ENCODE results near the gene EFS.

DNA sequence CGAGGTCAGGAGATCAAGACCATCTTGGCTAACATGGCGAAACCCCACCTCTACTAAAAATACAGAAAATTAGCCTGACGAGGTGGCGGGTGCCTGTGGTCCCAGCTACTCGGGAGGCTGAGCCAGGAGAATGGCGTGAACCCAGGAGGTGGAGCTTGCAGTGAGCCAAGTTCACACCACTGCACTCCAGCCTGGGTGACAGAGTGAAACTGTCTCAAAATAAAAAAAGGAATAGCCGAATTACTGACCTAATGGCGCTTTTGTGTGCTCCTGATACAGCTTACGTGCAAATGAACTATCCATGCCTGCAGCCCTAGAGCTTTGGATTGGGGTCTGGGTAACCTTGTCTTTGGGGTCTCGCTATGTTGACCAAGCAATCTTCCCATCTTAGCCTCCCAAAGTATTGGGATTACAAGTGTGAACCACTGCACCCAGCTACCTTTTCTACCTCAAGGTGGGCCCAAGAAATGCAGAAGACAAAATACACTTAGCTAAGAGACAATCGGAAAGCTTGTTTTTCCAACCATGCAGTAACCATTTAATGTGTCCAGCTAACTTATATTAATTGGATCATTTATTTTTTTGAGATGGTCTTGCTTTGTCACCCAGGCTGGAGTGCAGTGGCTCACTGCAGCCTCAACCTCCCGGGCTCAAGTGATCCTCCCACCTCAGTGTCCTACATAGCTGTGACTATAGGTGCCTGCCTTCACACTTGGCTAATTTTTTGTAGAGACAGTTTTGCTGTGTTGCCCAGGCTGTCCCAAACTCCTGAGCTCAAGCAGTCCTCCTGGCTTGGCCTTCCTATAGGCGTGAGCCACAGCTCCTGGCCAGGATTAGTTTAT lies 38.3 kb downstream of the EFS start:
- TF ChIP-seq, protein P1, sequence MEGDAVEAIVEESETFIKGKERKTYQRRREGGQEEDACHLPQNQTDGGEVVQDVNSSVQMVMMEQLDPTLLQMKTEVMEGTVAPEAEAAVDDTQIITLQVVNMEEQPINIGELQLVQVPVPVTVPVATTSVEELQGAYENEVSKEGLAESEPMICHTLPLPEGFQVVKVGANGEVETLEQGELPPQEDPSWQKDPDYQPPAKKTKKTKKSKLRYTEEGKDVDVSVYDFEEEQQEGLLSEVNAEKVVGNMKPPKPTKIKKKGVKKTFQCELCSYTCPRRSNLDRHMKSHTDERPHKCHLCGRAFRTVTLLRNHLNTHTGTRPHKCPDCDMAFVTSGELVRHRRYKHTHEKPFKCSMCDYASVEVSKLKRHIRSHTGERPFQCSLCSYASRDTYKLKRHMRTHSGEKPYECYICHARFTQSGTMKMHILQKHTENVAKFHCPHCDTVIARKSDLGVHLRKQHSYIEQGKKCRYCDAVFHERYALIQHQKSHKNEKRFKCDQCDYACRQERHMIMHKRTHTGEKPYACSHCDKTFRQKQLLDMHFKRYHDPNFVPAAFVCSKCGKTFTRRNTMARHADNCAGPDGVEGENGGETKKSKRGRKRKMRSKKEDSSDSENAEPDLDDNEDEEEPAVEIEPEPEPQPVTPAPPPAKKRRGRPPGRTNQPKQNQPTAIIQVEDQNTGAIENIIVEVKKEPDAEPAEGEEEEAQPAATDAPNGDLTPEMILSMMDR (IDR thresholded peaks at IDR 0.05; ENCODE audit: low read depth, low read length), result no peak
- TF ChIP-seq POLR2A (IDR thresholded peaks at IDR 0.05; ENCODE audit: extremely low read depth, insufficient read length) (no peak), MYC (IDR thresholded peaks at IDR 0.05; ENCODE audit: low read depth, low read length) (no peak)
- TF ChIP-seq, protein P2, sequence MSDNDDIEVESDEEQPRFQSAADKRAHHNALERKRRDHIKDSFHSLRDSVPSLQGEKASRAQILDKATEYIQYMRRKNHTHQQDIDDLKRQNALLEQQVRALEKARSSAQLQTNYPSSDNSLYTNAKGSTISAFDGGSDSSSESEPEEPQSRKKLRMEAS (IDR thresholded peaks at IDR 0.05; ENCODE audit: low read depth, low read length), result no peak
